IPS-NIHi7 (cell line): ENCODE measurements around the gene FBXW8.
A peak's percentile ranks its signal among the peaks of the same experiment; 100 is the strongest.

Experiments used
- DNase-seq: peaks from one replicate; pipeline ENCODE4 v3.0.0; 2012; ENCODE audit warnings: mixed read lengths; ENCODE audit errors: extremely low spot score

FBXW8 gene

DNA sequence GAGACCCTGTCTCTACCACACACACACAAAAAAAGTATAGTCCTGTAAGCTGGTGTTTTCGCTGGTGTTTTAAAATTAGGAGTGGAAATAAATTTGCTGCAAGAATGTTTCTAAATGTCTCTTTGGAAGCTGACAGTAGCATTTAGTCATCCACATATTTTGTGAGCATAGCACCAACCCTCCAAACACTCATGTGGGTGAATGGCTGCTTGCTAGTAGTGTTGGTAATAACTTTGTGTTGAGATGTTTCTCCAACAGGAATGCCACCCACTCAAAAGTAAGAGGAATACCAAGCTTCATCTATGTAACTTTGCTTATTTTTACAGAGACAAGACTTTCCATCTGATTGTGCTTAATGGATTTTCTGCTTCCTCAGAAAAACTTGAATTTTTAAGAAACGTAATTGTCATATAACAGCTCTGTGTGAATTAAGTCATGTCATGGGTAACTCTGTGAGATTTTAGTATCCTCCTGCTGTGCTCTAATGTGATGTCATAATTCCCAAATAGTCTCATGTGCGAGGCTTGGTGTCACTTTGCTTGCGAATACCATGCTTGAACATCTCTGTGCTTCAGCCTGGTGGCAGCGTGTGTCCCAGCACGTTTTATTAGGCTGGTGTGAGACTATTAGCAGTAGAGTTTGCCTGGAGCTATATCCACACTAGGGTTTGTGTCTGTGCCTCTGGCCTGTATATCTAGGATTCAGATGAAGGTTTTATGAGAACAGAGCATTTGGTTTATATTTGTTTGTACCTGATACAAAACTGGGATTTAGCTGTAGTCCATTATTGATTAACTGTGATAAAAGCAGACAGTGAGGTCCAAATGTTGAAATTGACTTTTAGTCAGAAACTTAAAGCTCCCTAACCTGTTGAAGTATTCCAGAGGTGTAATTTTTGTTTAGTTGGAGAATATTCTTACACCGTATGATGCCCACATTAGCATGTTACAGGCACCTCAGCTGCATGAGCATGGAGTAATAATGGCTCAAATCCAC lies 80.5 kb downstream of the FBXW8 start:
- DNase-seq, result no peak

DNA sequence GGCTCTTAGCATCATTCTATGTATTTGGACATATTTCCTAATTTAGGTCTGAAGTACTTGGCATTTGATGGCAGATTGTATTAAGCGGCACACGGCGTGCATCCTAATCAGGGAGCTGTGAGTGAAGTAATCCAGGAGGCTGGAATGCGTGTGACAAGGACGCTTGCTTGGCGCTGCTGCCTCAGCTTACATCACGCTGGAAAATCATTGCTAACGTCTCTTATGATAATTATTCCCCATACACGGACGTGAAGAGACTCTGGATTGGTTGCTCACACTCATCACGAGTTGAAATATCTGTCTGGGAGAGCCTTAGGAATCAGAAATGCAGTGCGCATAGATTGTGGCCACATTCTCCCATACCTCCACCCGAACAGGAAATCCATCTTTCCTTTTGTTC lies 85.3 kb downstream of the FBXW8 start:
- DNase-seq, result no peak

DNA sequence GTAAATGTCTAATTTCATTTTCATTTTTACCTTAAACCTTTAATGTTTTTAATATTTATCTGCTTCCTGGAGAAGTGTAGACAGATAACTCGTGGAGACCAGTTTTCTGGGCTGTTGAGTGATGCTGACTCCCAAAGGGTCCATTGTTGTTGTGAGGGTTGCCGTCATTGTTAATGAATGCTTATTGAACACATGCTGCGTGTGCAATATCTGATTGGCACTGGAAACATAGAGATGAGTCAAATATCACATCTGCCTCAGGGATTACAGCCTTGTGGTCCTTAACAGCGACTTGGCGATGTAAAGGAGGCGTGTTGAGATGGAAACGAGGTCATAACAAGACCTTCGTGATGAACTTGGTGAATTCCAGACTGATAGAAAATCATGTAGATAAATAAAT lies 85.9 kb downstream of the FBXW8 start:
- no peak for DNase-seq

DNA sequence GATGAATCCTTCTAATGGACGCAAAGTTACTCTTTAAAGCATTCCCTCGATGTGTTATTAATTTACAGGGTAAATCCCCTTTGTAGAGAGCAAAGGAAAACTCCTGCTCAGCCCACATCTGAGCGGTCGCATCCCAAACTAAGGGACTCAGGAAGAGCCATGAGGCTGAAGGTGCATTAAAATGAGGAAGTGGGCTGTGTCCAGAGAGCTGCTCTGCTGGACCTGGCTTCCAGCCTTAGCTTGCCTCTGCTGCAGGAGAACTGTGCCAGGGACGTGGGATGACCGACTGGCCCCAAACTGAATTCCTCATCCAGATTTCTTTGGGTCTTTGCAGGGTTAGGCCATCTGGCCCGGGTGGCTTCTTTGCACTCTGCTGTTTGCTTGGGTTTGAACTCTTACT lies 88.3 kb downstream of the FBXW8 start:
- DNase-seq, result no peak

DNA sequence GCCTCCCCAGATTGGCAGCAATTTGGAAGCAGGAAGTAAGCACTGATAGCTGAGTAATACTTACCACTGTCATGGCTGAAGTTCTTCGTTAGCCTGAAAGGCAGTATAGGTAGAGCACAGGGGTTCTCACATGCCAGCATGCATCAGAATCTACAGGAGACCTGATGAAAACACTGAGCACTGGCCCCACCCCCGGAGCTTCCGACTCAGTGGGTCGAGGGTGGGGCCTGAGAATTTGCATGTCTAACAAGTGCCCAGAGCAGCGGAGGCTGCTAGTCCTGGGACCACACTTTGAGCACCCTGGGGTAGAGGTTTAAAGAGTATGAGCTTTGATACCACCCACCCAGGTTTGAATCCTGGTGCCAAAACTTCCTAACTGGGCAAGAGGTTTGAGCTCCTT lies 89.6 kb downstream of the FBXW8 start:
- peak; percentile 34 for DNase-seq

DNA sequence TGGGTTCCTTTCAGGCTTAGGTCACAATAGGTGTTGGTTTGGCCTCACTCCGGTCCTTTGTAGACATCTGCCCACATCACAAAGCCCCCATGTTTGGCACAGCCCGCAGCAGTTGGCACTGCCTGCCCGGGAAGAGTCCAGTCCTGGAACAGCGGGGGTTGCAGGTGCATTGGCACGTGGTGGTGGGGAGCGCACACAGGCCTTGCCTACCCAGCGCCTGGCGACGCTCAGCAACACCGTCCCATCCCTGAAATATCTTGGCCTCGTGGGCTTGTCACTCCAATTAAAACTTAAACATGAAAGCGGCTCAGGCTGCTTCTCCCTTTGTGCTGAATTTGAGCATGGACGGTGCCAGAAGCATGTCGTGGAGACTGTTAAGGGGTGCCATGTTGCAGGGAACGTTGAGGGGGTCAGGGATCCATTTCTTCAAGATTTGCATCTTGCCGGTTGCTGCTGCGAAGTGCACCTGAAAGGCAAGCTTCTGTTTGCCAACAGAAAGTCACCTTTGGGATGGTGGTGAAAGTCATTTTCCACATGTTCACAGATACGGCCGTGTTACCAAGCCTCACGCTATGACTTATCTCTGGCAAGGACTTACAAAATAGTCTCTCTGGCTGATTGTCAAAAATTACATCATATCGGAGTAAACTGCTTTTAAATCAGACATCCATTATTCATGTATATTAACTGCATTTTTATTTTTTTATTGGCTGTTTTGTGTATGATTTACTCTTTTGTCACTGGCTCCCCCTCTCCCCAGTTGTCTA lies 91.5 kb downstream of the FBXW8 start:
- no peak for DNase-seq

DNA sequence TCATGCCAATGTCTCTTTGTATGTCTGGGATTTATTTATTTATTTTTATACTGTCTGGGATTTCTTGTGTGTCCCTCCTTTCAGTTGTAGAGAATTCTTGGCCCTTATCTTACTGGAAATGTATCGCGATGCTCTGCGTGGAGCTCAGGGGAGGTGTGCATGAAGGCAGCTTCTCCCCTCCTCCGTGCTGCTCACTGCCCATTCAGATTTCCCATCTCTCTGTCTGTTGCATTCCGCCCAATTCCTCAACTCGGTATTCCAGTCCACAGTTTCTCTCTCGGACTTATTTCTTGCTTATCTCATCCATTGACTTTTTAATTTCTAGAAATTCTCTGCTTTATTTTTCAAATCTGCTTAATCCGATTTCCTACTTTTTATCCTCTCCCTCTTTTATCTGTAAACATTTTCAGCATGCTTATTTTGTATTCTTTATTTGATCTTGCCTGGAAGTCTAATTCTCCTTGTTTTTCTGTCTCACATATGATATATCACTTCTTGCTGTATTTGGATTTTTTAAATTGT lies 93.2 kb downstream of the FBXW8 start:
- no peak for DNase-seq

DNA sequence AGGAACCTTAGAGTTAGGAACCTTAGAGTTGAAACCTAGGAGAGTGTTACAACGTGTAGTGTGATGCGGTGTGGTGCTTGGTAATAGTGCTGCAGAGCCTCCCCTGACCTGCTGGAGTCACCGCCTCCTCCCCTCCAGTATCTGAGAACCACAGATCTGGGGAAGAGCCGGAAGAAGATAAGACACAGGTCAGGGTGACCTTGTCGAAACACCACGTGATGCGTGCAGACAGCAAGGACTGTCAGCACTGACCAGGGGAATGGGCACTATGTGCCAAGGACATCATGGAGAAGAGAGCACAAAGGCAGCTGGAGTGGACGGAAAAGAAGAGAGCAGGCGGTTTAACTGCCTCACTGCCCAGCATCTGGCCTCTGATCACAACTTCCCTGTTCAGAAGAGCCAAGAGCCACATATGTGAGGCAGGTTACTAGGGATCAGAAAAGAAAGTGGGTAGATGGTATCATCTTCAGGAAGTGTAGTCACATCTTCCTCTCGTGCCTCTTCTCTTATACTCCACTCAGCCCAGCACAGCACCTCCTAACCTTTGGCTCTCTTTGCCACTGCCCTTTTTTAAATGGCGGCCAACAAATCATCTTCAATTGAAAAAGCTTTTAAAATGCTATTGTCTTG lies 94.8 kb downstream of the FBXW8 start:
- DNase-seq, result no peak

DNA sequence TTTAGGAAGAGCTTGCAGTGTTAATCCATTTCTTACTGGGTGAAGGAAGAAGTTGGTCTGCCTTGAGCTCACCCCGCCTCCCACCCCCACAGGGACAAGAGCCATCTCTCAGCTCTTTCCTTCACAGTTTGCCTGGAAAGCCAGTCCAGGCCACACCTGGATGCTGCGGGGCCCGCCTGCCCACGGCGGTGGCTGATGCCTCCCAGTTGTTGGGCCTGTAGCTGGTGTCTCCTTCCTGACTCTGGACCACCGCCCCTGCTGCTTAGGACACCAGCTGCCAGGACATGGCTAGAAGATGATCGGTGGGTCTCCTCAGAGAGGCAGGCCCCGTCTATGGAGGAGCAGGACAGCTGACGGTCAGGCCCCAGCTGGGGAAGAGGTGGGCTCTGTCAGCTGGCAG lies 95.6 kb downstream of the FBXW8 start:
- no peak for DNase-seq

DNA sequence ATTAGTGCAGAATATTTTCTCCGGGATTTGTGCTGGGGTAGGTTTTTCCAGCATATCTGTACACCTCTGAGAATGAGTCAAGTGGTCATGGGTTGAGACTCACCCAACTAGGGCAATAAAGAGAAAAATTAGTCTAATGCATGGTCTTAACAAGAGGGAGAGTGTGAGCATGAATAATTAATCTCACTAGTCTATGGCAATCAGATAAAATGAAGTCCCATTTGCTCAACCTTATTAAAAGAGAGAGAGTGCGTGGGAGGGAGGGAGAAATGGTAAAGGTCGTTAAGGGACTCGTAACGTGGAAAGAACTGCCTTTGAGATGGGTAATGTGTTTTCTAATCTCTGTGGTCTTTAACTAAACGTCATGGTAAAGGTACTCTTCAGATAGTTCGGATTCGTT lies 96.8 kb downstream of the FBXW8 start:
- DNase-seq, result no peak

DNA sequence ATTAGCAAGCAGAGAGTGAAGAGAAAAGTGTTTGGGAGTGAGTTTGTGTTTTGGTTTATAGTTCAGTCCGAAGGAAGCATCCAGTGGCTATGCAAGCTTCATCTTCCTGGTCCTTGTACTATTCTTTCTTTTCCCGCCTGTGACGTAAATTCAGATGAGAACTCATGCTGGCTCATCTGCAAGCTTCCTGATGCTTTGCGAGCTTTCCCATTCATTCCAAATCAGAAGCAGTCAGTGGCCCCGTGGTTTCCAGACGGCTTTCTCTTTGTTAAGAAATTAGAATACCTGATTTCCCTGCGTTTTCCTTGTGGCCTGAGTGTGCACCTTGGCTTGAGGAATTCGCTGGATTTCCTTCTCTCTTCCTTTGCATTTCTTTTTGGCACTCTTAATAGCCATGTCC lies 99.0 kb downstream of the FBXW8 start:
- peak; percentile 51 for DNase-seq

DNA sequence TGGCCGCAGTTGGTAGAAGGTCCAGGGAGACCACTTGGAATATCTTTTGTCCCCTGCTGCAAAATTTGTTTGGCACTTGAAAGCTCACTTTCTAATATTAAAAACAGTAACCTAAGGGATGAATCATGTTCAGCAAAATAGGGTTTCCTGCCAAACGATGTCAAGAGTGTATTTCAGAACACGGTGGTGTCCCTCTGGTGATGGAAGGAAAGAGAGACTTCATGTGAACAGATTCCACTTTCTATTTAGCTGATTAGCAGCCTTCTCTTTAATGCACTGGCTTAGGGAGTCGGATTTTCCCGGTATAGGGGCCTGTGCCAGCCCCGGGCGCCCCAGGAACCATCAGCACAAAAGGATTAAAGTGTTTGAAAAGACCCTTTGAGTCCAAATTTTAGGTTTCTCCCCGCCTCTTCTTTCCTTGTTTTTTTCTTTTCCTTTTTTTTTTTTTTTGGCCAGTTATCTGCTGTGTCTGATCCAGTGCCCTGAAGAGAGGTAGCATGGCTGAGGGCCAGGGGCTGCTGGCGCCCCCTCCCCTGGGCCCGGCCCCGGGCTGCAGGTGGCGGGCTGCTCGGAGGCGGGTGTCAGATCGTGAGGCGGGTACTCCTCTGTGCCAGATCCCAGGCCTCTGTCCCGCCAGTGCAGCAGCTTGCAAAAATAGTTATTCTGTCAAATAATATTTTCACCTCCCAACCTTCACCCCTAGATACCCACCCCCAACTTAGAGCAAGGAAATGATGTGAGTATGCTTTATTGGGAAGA lies 100.1 kb downstream of the FBXW8 start:
- no peak for DNase-seq

DNA sequence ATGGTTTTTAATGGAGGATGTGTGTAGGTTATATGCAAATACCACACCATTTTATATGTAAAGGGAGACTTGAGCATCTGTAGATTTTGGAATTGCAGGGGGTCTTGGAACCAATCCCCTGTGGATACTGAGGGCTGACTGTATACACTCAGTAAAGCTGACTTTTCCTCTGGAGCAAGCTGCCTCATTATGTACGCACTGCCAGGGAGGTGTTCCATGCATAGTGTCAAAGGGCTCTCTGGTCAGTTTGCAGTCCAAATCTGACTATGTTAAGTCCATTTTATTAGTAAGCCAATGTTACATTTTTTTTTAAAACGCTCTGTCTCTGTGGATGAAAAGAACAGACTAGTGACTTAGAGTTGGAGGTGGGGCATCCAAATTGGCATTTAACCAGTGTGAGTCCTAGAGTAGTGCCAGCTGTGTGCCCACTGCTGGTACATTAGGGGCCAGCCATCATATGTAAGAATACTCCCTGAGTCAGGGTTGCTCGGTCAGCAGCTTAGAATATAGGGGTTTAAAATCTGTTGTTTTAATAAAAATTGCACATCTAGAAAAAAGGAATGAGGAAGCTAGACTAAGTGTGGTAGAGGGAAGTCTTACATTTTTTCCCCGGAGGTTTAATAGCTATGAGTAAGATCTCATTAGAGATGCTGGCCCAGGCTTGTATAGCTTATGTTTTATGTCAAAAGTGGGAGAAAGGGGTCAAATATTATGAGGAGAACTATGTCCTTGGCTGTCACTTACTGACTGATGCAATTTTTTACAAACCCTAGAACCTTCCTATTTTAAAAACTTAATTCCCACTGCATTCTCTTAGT lies 101.4 kb downstream of the FBXW8 start:
- DNase-seq, result no peak

DNA sequence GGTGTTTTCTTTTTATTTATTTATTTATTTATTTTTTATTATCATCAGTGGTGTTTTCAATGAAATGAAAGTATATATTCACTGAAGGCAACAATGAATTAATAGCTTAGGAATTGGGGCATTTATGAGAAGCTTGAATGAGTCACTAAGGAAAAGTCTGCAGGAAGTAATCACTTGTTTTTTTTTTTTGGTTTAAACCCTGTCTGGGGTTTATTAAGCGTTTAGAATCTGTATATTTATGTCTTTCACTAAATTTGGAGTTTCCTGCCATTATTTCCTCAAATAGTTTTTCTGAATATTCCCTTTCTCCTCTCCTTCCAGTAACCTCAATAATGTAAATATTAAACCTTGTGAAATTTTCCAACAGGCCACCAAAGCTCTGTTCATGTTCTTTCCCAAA lies 103.0 kb downstream of the FBXW8 start:
- no peak for DNase-seq

DNA sequence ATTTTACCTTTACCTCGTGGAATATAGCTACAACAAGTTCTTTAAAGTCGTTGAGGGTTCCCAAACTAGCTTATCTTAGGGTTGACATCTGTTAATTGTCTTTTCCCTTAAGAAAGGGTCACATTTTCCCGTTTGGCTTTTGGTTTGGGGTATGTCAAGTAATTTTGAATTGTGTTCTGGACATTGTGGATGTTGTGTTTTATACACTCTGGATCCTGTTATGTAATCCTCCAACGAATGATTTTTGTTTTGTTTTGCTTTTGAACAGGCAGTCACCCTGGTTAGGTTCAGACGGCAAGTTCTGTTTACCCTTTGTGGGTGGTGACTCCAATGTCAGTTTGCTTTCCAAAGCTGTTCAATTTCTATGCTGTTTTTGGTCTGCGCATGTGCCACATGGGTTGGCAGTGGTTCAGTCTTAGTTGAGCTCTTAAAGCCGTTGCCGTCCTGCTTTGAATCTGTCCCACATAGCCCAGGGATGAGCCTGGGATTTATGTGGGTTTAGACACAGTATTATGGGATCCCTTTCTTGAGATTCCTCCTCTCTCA lies 103.7 kb downstream of the FBXW8 start:
- no peak for DNase-seq

DNA sequence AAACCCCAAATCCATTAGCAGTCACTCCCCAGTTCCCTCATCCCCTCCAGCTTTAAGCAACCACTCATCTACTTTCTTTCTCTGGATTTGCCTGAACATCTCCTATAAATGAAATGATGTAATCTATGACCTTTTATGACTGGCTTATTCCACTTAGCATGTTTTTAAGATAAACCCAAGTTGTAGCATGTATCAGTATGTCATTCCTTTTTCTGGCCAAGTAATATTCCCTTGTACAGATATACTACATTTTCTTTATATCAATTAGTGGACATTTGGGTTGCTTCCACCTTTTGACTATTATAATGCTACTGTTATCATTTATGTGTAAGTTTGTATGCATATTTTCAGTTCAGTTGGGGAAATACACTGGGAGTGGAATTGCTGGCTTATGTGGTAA lies 105.1 kb downstream of the FBXW8 start:
- DNase-seq, result no peak

DNA sequence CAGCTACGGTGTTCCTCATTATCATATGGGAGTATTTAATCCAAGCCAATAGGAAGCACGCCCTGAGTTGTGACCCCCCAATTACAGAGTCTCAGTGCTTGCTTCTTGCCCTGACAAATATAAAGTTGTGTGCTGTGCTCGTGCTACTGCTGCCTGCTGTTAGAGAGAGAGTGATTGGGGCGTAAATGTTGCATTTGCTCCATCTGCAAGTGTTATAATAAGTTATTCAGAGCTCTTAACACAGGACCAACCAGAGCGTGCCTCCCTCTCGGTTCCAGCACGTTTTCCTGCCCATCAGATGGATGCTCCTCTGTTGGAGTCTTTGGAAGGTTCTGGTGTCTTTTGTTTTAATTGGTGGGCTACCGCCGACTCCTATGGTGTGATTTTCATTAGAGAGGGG lies 107.1 kb downstream of the FBXW8 start:
- no peak for DNase-seq

DNA sequence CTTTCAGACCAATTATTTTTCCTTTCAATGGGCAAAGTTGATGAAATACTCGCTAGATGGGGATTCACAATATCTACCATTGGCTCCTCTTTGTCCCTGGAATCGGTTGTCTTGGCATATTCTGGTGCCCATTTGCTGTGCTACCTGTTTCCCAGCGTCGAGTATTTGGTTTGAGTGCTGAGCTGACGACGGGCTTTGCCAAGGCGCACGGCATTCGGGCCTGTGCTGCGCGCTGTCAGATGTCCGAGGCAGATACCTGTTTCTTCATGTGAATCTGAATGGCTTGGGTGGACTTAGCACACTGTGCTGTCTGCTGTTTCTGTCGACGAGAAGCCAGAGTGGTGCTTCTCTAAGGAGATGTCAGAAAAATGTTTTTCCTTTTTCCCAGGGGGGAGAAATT lies 107.5 kb downstream of the FBXW8 start:
- no peak for DNase-seq

DNA sequence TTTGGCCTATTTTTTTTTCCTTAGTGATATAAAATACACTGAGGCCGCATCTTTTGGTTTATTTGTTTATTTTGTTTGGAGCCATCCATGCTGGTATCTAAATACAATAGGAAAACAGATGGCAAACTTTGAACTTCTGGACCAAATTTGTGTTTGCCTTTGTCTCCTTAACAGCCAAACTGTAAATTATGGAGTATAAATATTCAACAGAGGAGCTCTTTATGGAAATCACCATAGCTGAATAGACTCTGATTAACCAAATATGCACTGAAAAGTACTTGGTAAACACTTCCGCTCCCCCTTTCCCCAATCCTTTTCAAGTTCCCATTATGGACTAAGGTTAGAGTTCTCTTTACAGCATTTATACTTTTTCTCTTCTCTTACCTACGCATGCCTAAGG lies 107.9 kb downstream of the FBXW8 start:
- no peak for DNase-seq

DNA sequence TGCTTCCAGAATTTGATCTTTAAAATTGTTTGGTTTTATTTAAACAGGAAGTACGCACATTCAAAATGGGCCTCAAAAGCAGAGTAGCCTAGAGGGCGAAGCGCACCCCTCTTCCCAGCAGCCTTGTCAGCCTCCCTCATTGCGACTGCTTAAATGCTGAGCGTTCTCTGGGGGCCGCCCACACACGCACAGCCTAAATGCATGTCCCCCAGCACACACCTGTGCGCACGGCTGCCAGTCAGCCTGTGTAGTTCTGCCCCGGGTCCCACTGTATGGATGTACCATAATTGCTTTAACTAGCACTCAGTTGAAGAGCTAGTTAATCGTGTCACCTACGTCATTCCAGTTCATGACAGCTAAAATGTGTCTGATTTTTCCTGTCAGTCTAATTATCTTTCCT lies 109.1 kb downstream of the FBXW8 start:
- no peak for DNase-seq
